ENCODE measurements around the gene PRR20C. TPM values are rescaled to one million over a fixed set of nuclear protein-coding genes. Genes with fewer than 3 reads are reported as not detected.
A peak's percentile ranks its signal among the peaks of the same experiment; 100 is the strongest.
"Not testable (repeated sequence)": the region's sequence is repeated elsewhere in the genome, so short reads cannot be mapped to it uniquely, and the experiment has no call there.

Gene PRR20C
- not detected for total RNA-seq

DNA sequence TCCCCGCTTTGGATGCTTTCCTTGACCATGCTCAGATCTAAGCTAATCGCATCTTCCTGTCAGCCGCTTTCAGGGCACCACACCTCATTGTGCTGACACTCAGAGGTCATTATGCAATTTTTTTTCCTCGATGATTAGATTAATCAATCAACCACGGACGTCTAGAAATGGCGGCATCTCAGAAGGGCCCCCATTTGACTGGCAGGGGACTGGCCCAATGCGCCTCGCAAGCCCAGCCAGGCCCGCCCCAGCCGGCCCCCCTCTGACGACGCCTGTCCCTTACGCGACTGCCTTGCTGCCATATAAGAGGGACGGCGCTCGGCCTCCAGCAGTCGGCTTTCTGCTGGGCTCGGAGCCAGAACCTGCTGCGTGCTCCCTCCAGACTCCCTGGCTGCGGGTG lies at the start of gene PRR20C:
Gene PRR20C (plus strand): TSS at position 301 of the 400 bp plus-strand sequence. CDS start 387 bp downstream, outside the sequence.
- not testable (repeated sequence) for ATAC-seq; DNase-seq (ENCODE audit: low spot score)

DNA sequence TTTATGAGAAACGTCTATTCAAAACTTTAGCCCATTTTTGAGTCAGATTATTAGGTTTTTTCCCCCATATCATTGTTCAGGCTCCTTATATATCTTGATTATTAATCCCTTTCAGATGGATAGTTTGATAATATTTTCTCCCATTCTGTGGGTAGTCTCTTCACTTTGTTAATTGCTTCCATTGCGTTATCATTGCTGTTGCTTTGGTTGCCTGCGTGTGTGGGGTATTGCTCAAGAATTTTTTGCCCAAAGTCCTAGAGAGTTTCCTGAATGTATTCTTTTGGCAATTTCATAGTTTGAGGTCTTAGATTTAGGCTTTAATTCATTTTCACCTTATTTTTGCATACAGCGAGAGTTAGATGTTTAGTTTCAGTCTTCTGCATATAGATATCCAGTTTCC lies 38.9 kb upstream of the PRR20C start:
- peak; percentile 51 for ATAC-seq
- DNase-seq (ENCODE audit: low spot score), result no peak

DNA sequence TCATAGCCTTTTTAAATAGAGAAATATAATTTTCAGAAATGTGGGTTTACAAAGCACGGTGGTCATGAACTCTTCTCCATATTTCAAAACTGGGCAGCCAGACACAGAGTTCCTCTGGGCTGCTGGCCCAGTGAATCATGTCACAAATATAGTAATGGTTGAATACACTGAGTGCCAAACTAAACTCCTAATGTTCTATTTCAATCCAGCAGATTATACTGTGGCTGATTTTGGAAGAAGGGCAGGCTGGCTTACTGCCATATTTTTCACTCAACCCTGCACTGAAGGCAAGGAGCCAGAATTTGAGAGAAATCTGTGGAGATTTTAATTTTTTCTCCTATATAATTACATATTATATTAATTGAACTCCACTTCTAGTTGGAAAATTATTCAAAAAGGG lies 30.2 kb upstream of the PRR20C start:
- ATAC-seq (peak; percentile 98), DNase-seq (ENCODE audit: low spot score) (peak; percentile 71)

DNA sequence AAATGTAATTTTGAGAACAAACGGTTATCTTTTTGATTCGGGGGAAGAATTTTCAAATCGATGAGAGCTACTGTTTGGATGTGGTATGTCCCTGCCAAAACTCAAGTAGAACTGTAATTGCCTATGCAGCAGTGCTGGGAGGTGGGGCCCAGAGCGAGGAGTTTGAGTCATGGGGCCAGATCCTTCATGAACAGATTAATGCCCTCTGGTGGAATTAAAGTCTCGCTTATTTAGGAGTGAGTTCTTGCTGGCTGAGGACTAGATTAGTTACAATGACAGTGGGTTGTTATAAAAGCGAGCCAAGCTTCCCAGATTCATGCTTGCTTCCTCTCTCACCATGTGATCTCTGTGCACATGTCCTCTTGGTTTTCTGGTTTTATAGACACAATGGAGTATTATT lies 25.0 kb upstream of the PRR20C start:
- DNase-seq (ENCODE audit: low spot score) (no peak), ATAC-seq (peak; percentile 50)

DNA sequence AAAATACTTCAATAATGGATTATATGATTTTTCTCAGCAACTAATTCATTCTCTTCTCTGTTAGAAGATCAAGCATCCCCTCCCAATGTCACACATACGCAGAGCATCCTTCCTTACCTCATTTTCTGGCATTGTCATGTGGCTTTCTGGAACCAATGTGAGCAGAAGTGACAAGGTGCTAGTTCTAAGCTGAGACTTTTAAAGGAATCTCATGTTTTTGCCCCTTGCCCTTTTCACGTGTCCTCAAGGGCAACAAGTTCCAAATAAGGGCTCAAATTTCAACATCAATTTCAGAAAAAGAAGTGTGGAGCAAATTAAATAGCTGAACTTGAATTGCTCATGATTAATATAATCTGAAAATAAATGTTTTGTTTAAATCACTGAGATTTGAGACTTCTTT lies 17.8 kb upstream of the PRR20C start:
- no peak for DNase-seq (ENCODE audit: low spot score)
- peak; percentile 47 for ATAC-seq

DNA sequence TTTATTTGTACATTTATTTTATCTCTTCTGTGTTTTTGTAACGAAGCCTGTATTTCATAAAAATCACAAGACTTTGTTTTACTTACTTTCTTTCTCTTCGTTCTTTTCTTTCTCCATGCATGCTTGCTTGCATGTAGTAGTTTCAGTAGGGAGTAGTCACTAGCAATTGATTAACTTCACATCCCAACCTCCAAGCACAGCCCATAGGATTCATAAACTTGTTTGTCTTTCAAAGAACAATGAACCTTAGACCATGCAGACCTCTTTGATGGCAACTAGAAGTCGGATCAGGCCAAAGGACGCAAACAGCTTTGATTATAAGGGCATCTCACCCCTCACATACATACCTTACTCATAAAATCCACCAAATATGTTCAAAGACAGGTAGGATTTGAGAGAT lies 16.3 kb upstream of the PRR20C start:
- ATAC-seq (peak; percentile 94), DNase-seq (ENCODE audit: low spot score) (no peak)

DNA sequence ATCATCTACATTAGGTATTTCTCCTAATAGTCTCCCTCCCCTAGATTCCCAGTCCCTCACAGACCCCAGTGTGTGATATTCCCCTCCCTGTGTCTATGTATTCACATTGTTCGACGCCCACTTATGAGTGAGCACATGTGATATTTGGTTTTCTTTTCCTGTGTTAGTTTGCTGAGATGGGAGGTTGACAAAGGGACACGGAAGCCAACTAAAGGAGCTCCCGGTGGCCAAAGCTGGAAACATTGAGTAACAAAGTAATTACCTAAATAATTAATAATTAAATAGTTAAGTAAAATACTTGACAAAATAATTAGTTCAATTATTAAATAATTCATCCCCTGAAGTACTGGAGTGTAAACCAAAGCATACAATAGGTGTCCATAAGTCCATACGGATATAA lies 14.9 kb upstream of the PRR20C start:
- ATAC-seq (no peak), DNase-seq (ENCODE audit: low spot score) (no peak)

DNA sequence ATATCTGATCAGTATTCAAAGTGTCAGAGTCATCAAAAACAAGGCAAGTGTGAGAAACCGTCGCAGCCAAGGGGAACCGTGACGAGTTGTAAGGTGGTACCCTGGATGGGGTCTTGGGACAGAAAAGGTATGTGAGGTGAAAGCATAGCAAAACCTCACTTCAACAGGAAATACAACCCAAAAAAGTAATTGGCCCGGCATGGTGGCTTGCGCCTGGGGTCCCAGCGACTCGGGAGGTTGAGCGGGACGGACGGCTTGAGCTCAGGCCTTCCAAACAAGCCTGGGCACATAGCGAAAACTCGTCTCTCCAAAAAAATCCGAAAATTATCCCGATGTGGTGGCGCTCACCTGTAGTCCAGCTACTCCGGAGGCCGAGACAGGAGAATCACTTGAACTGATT lies 14.1 kb upstream of the PRR20C start:
- not testable (repeated sequence) for DNase-seq (ENCODE audit: low spot score); ATAC-seq

DNA sequence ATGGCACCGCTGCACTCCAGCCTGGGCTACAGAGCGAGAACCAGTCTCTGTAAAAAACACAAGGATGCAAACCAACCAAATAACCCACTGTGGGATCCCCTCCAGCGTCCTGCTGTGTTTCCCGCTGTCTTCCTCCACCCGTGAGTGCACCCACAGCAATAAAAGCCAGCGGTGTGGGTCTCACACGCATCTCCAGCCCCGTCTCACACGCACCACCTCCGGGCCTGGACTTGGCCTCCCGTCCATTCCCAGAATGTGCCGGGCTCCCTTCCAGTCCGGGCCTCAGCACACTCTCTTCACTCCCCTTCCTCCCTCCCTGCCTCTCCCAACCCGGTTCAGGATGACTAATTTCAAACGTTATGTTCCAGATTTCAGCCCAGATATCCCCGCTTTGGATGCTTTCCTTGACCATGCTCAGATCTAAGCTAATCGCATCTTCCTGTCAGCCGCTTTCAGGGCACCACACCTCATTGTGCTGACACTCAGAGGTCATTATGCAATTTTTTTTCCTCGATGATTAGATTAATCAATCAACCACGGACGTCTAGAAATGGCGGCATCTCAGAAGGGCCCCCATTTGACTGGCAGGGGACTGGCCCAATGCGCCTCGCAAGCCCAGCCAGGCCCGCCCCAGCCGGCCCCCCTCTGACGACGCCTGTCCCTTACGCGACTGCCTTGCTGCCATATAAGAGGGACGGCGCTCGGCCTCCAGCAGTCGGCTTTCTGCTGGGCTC lies 13.5 kb upstream of the PRR20C start, which contains the start of gene PRR20A:
Gene PRR20A (plus strand): TSS at position 684 of the 734 bp plus-strand sequence. CDS start 387 bp downstream, outside the sequence.
- DNase-seq (ENCODE audit: low spot score), result not testable (repeated sequence)

DNA sequence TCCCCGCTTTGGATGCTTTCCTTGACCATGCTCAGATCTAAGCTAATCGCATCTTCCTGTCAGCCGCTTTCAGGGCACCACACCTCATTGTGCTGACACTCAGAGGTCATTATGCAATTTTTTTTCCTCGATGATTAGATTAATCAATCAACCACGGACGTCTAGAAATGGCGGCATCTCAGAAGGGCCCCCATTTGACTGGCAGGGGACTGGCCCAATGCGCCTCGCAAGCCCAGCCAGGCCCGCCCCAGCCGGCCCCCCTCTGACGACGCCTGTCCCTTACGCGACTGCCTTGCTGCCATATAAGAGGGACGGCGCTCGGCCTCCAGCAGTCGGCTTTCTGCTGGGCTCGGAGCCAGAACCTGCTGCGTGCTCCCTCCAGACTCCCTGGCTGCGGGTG lies 6.7 kb upstream of the PRR20C start, which contains the start of gene PRR20B:
Gene PRR20B (plus strand): TSS at position 301 of the 400 bp plus-strand sequence. CDS start 387 bp downstream, outside the sequence.
- not testable (repeated sequence) for DNase-seq (ENCODE audit: low spot score); ATAC-seq

More for the DNA sequence above, 13.5 kb upstream of the PRR20C start, which contains the start of gene PRR20A:
- ATAC-seq, result not testable (repeated sequence)

DNA sequence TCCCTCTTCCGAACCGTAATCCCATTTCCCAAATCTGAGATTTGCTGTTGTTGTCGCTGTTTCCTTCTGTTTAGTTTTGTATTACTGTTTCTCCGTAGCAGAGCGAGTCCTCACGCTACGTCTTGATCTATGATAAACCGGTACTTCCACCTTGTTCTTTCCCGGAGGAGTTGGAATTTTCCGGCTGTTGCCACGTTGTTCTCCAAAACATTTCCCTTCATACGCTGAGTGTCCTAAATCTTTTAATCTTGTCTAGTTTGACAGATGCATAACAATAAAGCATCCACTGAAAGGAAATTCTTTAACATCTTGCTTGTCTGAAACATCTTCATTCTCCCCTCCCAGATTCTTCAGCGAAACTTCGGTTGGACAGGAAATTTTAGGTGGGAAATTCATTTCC lies 5.8 kb upstream of the PRR20C start:
- DNase-seq (ENCODE audit: low spot score); ATAC-seq: not testable (repeated sequence)

DNA sequence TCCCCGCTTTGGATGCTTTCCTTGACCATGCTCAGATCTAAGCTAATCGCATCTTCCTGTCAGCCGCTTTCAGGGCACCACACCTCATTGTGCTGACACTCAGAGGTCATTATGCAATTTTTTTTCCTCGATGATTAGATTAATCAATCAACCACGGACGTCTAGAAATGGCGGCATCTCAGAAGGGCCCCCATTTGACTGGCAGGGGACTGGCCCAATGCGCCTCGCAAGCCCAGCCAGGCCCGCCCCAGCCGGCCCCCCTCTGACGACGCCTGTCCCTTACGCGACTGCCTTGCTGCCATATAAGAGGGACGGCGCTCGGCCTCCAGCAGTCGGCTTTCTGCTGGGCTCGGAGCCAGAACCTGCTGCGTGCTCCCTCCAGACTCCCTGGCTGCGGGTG lies 6.5 kb downstream of the PRR20C start, which contains the start of gene PRR20D:
Gene PRR20D (plus strand): TSS at position 301 of the 400 bp plus-strand sequence. CDS start 387 bp downstream, outside the sequence.
- not testable (repeated sequence) for DNase-seq (ENCODE audit: low spot score); ATAC-seq

DNA sequence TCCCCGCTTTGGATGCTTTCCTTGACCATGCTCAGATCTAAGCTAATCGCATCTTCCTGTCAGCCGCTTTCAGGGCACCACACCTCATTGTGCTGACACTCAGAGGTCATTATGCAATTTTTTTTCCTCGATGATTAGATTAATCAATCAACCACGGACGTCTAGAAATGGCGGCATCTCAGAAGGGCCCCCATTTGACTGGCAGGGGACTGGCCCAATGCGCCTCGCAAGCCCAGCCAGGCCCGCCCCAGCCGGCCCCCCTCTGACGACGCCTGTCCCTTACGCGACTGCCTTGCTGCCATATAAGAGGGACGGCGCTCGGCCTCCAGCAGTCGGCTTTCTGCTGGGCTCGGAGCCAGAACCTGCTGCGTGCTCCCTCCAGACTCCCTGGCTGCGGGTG lies 13.0 kb downstream of the PRR20C start, which contains the start of gene PRR20E:
Gene PRR20E (plus strand): TSS at position 301 of the 400 bp plus-strand sequence. CDS start 387 bp downstream, outside the sequence.
- not testable (repeated sequence) for ATAC-seq

DNA sequence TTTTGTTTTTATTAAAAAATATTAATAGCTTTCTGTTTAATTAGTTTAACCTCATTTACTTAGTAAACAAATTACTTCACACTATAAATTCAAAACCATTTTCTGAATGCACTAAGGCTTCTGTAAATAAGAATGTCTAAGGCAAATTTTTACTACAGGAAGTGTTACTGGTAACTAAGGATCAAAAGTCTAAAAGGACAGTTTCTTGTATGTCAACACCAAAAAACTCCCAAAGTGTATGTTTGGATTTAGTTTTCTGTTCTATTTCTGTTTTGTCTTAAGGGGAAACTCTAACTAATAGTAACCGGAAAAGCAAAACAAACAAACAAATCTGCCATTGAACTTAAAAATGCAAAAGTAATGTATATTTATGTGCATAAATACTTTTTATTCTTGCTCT lies 37.8 kb downstream of the PRR20C start:
- ATAC-seq, result no peak
- DNase-seq (ENCODE audit: low spot score), result no peak

More for the DNA sequence above, 13.0 kb downstream of the PRR20C start, which contains the start of gene PRR20E:
- not testable (repeated sequence) for DNase-seq (ENCODE audit: low spot score)

Other genes with a start within 250 kb of the PRR20C start
- not detected for gene PRR20A, start 13.1 kb upstream of the PRR20C start, total RNA-seq
- not detected for gene PRR20B, start 6.6 kb upstream of the PRR20C start, total RNA-seq
- not detected for gene PRR20D, start 6.6 kb downstream of the PRR20C start, total RNA-seq
- gene PRR20E, start 13.1 kb downstream of the PRR20C start, total RNA-seq, result not detected

All from left lobe of liver (tissue), 2 donors.